ENCODE results near the gene TGIF1.

The TGIF1 gene

DNA sequence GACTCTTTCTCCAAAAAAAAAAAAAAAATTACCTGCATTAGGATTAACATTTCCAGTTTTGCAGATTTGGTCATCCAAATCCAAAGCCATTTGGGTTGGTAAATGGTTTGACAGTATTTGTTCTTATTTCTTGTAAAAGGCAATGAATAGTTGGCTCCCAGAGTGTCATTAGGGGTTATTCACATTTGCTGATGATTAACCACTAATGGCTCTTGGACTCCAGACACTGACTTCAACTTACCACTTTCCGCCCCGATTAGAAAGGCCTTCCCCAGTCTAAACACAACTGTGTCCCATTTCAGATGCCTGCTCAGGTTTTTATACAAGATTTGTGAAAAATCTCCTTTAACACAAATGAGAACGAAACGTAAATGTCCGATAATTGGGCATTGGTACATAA lies 9.6 kb upstream of the TGIF1 start:
- DNase-seq = no peak

DNA sequence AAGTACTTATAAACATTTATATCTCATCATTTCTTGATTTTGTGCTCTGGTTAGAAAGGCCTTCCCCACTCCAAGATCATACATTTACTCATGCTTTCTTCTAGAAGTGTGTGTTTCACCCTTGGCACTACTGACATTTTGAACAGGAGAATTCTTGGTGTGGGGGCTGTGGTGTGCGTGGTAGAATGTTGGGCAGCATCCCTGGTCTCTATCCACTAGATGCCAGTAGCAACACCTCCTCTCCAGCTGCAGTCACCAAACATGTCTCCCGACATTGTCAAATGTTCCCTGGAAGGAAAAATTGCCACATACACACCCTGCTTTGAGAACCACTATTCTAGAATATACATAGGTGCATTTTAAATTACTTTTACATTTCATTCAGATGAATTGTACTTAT lies 8.7 kb upstream of the TGIF1 start:
- DNase-seq = peak in 1 of 2 experiments; percentile 59

DNA sequence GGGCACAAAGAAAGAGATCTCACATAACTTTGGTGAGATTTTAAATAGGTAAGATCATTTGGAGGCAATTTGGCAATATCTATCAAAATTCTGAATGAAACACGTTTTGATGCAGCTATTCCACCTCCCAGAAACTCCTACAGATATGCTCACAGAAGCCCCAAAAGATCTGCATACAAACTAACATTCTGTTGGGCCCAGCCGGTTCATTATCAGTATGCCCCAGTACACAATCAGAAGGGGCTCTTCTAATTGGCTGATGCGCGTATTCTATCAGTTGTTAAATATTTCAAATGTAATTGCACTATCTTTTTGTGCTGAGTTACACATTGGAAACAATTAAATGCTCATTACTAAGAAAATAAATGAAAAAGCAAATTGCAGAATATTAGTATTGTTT lies 7.1 kb upstream of the TGIF1 start:
- no peak for DNase-seq

DNA sequence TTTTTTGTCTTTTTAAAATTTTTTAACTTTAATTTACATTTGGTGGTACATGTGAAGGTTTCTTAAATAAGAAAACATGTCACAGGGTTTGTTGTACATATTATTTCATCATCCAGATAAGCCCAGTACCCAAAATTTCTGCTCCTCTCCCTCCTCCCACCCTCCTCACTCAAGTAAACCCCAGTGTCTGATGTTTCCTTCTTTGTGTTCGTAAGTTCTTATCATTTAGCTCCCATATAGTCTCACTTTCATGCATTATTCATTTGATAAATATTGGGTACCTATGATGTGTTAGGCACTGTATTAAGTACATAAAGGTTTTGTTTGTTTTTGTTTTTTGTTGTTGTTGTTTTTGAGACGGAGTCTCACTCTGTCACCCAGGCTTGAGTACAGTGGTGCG lies 5.7 kb upstream of the TGIF1 start:
- no peak for DNase-seq

DNA sequence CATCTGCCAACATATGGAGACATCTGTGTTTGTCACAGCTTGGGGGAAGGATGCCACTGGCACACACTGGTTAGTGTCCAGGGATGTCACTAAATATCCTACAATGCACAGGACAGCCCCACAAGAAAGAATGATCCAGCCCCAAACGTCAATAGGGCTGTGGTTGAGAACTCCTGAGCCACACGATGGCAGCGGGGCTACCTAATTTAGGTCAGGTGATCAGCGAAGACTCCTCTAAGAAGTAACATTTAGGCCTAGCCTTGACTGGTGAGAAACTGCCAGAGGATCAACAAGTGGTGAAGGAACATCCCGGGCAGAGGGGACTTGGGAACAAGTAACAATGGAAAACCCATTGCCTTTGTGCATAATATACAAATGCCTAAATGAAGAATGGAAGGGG lies 5.0 kb upstream of the TGIF1 start:
- DNase-seq = no peak

DNA sequence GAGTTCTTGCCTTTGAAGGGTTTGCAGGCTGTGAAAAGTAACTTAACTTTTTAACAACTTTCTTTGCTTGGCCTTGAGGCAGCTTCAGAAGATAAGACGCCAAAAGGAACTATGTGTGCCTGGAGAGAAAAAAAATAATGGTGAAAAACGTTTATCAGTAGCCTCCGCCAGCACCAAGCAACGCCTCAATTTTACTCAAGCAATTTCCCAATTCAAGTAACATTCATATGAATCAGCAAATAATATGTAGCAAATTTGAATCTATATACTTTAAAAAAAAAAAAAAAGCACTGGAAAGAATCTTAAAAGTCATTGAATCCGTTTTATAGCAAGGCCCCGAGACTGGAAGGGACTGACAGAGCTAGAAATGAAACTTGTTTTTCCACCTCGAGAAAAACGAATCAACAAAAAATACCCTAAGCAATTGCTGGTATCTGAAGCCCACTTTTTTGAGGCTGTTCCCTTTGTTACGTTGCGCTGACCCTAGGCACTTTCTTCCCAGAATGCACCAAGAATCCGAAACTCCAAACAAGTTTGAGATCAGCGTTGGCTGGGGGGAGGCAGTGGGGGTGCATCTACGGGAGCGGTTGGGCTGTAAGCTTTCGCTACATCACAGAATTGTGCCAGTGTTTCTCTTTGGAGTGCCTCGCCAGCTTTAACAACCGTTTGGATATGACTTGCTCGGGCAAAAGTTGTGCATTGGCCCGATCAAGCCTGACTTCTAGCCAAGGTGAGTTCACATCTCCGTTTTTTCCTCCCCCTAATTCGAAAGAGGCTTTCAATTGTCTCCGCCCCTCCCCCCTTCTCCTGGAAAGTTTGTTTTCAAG lies 2.7 kb upstream of the TGIF1 start:
- DNase-seq = peak in 1 of 2 experiments; percentile 65

DNA sequence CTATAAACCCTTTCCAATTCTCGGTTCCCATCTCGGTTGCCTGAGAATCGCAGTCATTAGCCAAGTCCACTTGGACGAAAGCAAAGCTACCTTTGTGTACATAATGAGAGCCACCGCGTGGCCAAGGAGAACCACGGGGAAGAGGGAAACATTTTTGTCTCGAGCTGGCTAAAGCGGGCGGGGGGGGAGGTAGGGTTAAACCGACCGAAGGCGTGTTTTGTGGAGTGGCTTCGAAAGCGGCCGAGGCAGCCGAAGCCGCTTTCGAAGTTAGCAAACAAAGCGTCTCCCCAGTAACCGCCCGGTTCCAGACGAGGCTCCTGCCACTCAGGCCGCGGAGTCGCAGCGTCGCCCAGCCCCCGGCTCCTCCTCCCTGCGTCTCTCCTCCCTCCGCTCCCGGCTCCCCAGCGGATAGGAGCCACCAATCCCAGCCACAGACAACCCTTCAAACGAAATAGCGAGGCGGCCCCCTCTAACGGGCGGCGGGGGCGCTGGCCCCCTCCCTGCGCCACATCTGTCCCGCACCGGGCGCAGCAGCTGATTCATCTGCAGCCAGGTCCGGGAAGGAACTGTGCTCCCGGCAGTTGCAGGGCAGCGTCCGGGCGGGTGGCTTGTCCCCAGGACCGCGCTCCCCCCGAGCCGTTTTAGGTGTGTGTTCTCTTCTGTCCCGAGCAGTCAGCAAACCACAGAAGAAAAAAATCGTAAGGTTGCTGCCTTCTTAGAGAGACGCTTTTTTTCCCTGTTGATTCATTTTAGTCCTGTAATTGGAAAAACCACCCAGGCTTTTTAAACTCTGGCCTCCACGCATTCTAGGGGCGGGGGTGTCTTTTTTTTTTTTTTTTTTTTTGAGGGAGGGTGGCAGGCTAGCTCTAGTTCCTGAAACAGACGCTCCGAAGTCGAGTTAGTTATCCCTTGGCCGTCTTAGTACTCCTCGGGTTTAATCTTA lies 1.8 kb upstream of the TGIF1 start:
- peak; percentile 77 to 84 for DNase-seq

DNA sequence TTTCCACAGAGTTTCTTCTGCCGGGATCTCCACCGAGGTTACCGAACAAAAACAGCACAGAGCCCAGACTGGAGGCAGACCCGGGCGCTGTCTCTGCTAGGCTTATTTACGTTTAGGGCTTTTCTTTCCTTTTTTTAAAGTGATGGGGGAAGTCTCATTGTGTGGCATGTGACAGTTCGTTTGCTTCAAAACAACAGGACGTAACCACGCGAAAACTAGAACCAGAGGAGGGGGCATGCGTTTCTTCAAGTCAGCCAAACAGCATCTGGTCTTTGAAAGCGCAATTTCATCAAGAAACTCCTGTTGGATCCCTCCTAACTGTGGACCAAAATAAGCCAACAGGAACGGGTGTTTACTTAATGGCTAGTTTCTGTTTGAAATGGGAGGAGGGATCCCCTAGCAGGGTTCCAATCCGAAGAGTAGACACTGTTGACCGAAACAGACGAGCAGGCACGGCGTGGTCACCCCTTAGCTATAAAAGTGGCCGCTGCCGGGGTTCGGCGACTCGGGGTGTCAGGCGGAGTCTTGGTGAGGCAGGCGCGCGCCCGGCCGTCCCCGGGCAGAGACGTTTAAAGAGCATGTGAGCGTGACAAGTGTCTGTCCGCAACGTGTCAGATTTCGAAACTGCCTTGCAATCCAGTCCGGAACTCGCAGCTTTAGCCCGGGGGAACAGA lies 997 bp upstream of the TGIF1 start:
- DNase-seq = peak in 1 of 2 experiments; percentile 69

DNA sequence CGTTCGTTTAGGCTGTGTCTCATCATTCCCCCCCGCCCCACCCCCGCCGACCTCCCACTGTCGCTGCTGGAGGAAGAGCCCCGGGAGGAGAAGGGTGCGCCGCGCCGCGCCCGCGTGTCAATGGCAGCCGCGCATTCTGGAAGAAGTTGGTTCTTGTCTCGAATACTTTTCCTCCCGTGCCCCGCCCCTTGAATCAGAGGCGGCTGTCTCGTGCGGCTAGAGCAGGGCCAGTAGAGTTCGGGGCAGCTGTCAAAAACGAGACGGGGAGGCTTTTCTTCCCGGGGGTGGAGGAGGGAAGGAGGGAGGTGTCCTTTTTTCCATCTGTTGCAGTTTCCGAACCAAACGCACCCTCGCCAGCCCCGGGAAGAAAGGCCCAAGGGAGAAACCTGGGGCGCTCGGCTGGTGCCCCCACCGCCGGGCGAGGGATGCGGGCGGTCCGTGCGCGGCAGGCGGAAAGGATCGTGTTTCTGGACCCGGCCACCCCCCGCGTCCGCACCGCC lies 410 bp upstream of the TGIF1 start:
- DNase-seq = peak; percentile 42 to 69

DNA sequence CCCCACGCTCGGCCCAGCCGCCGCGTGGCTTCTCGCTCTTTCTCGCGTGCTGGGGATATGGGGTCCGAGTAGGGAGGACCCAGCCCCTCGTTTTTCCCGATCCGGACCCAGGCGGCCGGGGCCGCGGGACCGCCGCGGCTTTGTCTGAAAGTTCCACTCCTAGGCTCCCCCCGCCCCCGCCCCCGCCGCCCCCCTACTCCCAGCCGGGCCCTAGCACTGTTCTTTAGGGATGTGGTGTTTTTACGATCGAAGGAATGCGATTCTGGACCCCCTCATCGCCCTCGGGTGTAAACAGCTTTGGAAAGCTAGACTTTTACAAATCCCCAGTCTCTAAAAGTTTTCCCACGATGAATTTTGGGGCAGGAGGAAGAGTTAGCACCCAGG lies 819 bp downstream of the TGIF1 start:
- no peak for DNase-seq

DNA sequence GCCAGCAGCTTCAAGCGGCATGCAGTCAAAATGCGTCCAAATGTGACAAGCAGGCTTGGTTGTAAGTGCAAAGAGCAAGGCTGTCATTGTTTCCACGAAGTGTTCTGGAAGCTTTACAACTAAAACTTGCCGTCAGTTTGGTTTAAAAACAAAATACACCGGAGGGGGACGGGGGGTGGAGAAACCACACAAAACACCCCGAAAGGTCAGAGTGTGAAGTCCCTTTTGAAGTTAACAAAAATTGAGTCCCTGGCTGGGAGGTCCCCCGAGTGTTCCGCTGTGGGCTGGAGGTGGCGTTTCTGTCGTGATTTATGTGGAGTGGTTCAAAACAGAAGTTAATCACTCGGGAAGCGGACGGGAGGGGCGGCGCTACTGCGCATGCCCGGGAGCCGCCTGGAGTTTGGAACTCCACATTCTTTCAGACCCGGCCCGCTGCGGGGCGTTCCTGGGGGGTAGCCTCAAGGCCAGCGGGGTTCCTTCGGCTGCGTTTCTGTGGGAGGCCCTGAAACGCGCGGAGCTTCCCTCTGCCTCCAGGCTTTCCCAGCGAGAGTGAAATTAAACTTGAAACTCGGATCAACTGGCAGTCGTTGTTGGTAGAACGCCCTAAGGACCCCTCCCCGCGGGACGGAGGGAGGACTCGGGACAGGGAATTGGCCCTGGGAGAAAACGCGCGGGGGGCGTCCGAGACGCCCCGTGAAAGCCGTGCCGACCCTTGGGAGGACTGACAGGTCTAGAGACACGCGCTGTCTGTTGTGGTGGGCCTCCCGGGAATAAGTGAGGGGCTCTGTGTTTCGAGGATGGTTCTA lies 1.4 kb downstream of the TGIF1 start:
- DNase-seq = peak in 1 of 2 experiments; percentile 81

DNA sequence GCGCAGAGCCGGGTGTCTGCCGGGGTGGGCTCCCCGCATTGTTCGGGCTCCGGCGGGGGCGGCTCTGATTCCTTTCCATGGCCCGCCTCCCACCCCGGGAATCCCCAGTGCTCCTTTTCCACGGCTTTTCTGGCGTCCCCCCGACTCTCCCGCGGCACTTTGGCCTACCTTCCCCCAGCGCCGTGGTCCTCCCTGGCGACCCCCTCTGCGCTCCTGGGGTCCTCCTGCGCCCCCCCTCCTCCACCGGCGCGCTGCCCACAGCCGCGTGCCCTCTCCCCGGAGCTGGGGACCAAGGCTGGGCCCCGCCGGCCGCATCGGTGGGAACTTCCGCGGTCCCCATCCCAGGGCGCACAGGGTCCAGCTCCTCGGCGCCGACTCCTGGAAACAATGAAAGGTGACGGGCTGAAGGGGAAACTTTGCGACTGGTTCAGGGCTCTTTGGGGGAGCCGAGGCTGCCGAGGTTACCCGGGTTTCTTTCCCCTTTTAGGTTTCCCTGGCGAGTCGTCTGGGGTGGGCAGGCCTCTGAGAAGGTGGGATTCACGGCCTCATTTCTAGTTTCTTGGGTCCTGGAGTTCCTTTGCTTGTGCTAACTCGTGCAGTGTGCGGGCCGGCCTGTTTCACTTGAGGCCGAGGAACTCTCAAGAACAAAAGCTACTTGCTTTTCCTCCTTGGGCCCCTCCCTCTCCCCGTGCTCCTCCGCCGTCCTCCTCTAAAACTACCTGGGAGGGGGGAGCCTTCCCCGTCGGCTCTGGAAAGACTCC lies 2.2 kb downstream of the TGIF1 start:
- DNase-seq = peak in 1 of 2 experiments; percentile 30

DNA sequence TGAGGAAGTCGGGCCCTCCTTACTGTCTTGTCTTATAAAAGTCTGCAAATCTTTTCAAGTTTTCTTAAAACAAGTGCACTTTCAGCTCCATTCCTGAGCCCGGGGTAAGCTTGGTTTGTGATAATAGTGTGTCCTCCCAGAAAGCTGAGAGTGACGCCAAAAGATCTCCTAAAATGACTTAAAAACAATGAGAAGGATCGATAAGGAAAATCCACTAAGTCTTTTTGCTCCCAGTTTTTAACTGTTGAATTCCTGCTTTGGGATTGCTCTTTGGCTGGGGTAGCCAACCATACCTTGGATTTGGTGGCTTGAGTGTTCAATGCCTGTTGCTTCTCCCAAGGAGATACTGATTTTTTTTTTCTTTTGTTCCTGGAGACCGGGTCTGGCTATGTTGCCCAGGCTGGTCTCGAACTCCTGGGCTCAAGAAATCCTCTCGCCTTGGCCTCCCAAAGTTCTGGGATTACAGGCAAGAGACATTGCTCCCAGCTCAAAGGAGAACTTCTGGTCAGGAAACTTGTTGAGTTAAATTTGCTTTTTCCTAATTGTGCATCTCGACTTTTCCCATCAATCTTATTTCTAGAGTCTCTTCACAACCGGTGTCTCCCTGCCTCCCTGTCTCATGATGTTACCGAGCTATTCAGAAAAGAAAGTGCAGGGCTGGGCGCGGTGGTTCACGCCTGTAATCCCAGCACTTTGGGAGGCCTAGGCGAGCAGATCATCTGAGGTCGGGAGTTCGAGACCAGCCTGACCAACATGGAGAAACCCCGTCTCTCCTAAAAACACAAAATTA lies 3.0 kb downstream of the TGIF1 start:
- no peak for DNase-seq

DNA sequence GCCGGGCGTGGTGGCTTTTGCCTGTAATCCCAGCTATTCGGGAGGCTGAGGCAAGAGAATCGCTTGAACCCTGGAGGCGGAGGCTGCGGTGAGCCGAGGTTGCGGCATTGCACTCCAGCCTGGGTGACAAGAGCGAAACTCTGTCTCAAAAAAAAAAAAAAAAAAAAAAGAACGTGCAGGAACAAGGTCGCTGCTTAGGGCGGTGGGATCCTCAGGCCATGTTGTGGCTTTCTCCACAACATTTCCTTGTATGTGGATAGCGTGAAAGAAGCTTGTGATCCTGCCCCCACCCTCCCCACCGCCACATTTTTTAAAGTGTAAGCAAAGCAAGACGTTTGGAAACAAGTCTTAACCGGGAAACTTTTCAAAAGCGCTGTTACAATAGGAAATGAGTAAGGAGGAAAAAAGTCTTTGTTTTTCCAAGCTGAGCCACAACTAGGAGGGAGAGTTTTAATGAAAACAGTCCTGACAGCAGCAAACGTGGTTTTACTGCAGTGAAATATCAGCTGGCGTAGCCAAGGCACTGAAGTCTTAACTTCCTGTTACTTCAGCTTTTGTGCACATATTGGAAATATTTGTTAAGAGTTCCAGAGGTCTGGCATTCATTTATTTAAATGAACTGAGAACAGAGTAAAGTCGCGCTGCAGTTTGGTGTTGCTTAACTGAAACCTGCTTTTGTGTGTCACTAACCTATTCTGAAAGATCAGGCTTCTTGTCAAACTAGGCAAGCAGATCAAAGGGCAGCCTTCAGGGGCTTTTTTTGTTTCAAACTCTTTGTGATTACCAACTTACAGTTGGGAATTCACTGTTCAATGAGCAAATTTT lies 3.8 kb downstream of the TGIF1 start:
- DNase-seq = peak; percentile 3 to 79

DNA sequence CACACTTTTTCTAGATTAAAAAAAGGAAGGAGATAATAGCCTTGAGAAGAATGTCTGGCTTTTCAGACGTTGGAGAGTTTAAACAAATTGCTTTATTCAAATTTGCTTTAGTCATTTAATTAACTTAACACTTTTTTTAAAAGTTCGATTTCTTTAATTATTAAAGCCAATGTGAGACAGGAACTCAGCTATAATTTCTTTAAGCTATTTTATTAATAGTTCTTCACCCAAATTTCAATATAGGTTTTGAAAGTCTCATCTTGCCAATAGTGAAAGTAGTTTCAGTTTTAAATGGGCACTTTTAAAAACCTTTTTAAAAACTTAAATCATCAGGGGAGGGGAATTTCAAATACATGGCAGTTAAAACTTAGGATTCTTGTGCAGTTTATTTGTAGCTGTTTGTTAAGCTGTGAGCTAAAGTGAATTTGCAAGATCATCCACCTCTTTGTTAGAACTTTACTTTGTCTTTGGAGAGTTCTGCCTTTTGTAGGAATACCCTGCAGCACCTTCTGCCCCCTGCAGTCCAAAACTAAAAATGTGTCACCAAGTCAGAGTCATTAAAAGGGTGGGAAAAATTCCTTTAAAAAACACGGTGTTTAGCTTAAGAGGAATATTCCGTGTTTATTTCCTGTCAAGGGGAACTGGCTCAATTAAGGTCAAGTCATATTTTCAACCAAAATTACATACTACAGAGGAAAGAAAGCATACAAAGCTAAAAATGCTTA lies 4.6 kb downstream of the TGIF1 start:
- peak in 1 of 2 experiments; percentile 72 for DNase-seq

DNA sequence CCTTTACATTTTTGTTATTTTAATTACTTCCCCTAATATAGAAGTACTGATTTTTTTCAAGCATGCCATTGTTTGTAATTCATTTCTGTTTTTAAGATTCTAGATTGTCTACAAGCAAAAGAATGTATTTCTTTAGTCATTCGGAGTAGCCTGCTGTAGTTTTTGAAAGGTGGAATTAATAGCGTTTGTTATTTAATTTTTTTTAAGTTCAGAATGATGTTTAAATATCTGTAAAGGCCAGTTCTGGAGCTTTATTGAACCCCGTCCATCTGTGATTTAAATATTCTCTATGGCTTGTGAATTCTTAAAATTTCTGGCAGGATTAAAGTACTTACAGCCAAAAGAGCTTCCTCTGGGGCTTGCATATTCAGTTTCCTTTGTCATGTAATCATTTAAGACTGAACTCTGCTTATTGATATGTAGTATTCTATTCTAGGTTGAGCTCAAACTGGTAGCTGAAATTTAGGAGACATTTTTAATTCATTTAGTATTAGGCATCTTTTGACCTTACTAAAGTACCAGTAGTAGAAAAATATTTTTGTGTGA lies 5.2 kb downstream of the TGIF1 start:
- no peak for DNase-seq

DNA sequence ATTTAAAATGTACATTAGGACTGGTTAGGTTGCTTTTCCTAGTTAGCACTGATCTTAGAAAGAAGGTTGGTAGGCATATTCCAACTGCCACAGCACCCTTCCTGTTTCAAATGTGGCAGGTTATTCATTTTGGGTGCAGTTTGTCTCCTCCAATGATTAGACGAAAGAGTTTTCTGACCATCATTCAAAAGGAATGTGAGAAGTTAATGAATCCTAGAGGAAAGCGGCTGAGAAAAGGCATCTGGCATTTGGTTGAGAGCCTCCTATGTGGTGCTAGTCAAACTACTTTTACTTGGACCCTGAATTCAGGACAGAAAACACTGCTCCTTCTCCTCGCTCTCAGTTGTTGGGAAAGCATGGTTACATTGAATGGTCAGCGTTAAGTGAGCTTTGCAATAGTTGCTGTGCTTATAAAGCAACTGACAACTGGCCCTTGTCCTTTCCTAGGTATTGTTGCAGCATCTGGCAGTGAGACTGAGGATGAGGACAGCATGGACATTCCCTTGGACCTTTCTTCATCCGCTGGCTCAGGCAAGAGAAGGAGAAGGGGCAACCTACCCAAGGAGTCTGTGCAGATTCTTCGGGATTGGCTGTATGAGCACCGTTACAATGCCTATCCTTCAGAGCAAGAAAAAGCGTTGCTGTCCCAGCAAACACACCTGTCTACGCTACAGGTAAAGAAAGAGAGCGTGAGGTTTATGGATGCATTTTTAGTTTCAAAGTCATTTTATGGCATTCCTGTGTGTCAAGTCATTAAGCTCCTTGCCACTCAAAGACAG lies 6.1 kb downstream of the TGIF1 start:
- peak in 1 of 2 experiments; percentile 42 for DNase-seq

DNA sequence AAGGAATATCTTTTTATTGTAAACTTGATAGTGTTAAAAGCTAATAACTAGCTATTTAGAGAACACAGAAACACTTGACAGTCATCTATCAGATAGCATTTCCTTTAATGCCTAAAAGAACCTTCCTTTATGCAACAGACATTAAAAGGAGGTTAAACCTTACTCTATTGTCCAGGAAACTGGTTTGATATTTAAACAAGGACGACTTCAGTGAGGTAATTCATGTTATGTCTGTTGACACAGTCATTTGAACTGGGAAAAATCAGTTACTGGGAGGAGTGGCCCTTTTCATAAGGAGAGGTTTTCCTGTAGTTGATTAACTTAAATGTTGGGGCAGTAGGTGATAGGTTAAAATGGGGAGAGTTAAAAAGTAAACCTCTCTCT lies 6.7 kb downstream of the TGIF1 start:
- no peak for DNase-seq
